A549 treated with CORT108297 at 1 μM for 4 hours (cell line): ENCODE results near the gene OXTR. TPM values are rescaled to one million over a fixed set of nuclear protein-coding genes. Genes with fewer than 3 reads are reported as not detected.

Experiments used
- total RNA-seq: library from RNA; stranded (reverse); fragments of 200-300 nt; extraction: Qiagen RNA extraction; gene quantifications from 5 replicates; pipeline ENCODE4 v1.2.3, GENCODE V29; 2022

The OXTR gene
- 9.1 to 11.4 TPM (median 10.4 TPM) in 5 replicates for total RNA-seq

GRCh38 chr3:8769088-8769822, at the start of gene OXTR:
TSS of gene OXTR (minus strand) at chr3:8769613. CDS start at chr3:8768187, 1,426 bp downstream.

GRCh38 chr3:8733332-8734094, 35.9 kb downstream of the OXTR start, which contains the start of gene CAV3:
TSS of gene CAV3 (plus strand) at chr3:8733802. CDS start at chr3:8733877, 75 bp downstream.

Other genes with a start within 250 kb of the OXTR start
- gene SSUH2, start 124.8 kb downstream of the OXTR start, total RNA-seq: 0.53 to 1.2 TPM (median 0.88 TPM) in 5 replicates
- gene CAV3, start 35.8 kb downstream of the OXTR start, total RNA-seq: 0.14 TPM in 1 of 5 replicates, not detected in the others
- gene RAD18, start 193.9 kb upstream of the OXTR start, total RNA-seq: 11.8 to 14.4 TPM (median 14.0 TPM) in 5 replicates